ENCODE measurements around the gene SUGCT.

Gene SUGCT

DNA sequence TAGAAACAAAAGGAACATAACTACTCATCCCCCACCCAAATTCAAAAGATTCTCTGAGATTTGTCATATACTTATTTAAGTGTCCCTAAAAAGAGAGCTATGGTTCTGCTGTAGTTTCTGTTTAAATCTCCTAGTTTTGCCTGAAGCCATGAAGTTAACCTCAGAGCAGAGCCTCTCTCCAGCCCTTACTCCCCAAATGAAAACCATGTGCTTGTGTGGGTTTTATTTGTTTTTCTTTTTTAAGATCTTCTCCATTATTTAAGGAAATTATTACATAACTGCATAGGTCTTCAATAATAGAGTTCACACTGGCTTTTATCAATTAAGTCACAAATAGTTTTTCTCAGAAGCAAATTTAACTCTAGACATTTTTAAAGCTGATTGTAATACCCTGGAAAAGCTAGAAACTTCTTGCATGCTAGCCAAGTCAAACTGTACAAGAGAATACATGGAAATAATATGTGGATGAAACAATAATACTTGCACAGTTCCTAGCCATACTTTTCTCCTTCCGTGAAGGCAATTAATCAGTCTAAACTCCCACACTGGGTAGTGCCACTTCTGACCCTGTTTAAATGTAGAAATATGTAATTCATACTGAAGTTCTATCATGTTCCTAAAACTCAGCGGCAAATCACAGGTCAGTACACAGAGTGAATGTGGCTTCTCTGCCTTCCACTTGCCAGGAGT is 579.7 kb downstream of the SUGCT start:
- TF ChIP-seq TAF1 (IDR thresholded peaks at IDR 0.05; ENCODE audit: low read depth): no peak
- TF ChIP-seq EP300 (IDR thresholded peaks at IDR 0.05; ENCODE audit: borderline replicate concordance): no peak
- TF ChIP-seq TCF12 (IDR thresholded peaks at IDR 0.05; ENCODE audit: low read depth): no peak
- no peak for TF ChIP-seq EGR1 (IDR thresholded peaks at IDR 0.05)
- TF ChIP-seq, protein P1, sequence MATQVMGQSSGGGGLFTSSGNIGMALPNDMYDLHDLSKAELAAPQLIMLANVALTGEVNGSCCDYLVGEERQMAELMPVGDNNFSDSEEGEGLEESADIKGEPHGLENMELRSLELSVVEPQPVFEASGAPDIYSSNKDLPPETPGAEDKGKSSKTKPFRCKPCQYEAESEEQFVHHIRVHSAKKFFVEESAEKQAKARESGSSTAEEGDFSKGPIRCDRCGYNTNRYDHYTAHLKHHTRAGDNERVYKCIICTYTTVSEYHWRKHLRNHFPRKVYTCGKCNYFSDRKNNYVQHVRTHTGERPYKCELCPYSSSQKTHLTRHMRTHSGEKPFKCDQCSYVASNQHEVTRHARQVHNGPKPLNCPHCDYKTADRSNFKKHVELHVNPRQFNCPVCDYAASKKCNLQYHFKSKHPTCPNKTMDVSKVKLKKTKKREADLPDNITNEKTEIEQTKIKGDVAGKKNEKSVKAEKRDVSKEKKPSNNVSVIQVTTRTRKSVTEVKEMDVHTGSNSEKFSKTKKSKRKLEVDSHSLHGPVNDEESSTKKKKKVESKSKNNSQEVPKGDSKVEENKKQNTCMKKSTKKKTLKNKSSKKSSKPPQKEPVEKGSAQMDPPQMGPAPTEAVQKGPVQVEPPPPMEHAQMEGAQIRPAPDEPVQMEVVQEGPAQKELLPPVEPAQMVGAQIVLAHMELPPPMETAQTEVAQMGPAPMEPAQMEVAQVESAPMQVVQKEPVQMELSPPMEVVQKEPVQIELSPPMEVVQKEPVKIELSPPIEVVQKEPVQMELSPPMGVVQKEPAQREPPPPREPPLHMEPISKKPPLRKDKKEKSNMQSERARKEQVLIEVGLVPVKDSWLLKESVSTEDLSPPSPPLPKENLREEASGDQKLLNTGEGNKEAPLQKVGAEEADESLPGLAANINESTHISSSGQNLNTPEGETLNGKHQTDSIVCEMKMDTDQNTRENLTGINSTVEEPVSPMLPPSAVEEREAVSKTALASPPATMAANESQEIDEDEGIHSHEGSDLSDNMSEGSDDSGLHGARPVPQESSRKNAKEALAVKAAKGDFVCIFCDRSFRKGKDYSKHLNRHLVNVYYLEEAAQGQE (IDR thresholded peaks at IDR 0.05; ENCODE audit: low read depth): no peak

DNA sequence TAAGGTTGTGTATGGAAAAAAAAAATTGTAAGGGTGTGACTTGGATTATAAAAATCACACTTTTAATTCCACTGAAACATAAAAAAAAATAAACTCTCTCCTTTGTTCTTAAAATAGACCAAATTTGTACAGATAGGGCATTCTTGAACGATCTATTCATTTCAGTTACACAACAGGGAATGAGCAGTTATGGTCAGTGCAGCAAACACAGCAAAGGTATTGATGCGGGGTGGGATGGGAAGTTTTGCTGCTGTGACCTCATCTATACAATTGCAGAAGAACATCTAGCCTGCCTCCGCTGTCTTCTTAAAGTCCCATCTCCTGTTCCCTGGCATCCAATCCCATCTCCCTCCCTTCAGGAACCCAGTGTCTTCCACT is 580.2 kb downstream of the SUGCT start:
- TF ChIP-seq TCF12 (IDR thresholded peaks at IDR 0.05; ENCODE audit: low read depth) (no peak), YY1 (IDR thresholded peaks at IDR 0.05; ENCODE audit: low read depth) (no peak), FOXM1 (IDR thresholded peaks at IDR 0.05; ENCODE audit: borderline replicate concordance, low read depth) (no peak), NFIC (IDR thresholded peaks at IDR 0.05) (no peak), CEBPB (IDR thresholded peaks at IDR 0.05) (no peak), RAD21 (IDR thresholded peaks at IDR 0.05; ENCODE audit: low read depth) (no peak), EGR1 (IDR thresholded peaks at IDR 0.05) (no peak), CREB1 (IDR thresholded peaks at IDR 0.05; ENCODE audit: low read depth) (no peak), TAF1 (IDR thresholded peaks at IDR 0.05; ENCODE audit: low read depth) (no peak), EP300 (IDR thresholded peaks at IDR 0.05; ENCODE audit: borderline replicate concordance) (no peak), ZBTB7A (IDR thresholded peaks at IDR 0.05; ENCODE audit: low read depth) (no peak)
- TF ChIP-seq, protein P2, sequence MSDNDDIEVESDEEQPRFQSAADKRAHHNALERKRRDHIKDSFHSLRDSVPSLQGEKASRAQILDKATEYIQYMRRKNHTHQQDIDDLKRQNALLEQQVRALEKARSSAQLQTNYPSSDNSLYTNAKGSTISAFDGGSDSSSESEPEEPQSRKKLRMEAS (IDR thresholded peaks at IDR 0.05): no peak
- TF ChIP-seq, protein P1 (IDR thresholded peaks at IDR 0.05; ENCODE audit: low read depth): no peak
- TF ChIP-seq, protein P3, sequence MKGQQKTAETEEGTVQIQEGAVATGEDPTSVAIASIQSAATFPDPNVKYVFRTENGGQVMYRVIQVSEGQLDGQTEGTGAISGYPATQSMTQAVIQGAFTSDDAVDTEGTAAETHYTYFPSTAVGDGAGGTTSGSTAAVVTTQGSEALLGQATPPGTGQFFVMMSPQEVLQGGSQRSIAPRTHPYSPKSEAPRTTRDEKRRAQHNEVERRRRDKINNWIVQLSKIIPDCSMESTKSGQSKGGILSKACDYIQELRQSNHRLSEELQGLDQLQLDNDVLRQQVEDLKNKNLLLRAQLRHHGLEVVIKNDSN (IDR thresholded peaks at IDR 0.05): no peak

DNA sequence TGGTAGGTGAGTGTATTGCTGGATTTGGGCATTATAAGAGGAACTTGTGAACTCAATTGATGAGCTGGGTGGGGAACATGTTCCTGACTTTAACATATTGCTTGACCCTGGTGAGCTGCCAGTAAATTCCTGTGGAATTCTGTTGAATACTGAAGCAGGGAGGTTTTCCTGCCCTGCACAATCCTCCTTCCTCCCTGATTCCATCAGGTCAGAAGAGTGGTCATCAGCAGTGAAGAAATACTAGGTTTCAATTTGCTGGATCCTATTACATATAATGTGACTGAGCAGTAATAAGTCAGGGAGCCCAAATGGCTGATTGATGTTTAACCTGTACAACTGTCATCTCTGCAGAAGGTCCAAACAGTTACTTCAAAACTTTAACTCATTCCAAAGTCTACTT is 581.2 kb downstream of the SUGCT start:
- TF ChIP-seq TCF12 (IDR thresholded peaks at IDR 0.05; ENCODE audit: low read depth) (no peak), EGR1 (IDR thresholded peaks at IDR 0.05) (no peak), EP300 (IDR thresholded peaks at IDR 0.05; ENCODE audit: borderline replicate concordance) (no peak), RAD21 (IDR thresholded peaks at IDR 0.05; ENCODE audit: low read depth) (no peak), TEAD4 (IDR thresholded peaks at IDR 0.05) (no peak), TAF1 (IDR thresholded peaks at IDR 0.05; ENCODE audit: low read depth) (no peak), ZBTB7A (IDR thresholded peaks at IDR 0.05; ENCODE audit: low read depth) (no peak), CEBPB (IDR thresholded peaks at IDR 0.05) (no peak)
- TF ChIP-seq, protein P3 (IDR thresholded peaks at IDR 0.05): no peak
- TF ChIP-seq, protein P1 (IDR thresholded peaks at IDR 0.05; ENCODE audit: low read depth): no peak

DNA sequence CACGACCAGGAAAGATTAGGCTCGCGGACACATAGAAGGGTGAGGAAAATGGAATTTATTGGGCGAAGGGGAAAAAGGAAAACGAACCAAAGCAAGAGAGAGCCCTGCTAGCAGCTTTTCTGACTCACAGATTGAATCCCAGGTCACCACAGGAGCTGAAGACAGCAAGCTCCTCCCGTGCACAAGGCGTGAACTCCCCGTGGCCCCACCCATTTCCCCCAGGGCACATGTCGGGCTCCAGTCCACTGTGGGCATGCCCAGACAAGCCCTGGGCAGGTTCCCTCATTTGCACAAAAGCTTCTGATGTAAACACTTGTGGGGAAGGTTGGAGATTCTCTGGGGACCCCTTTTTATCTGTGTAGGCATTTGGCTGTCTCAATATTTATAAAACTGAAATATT is 582.4 kb downstream of the SUGCT start:
- TF ChIP-seq, protein P1 (IDR thresholded peaks at IDR 0.05; ENCODE audit: low read depth): no peak
- no peak for TF ChIP-seq CREB1 (IDR thresholded peaks at IDR 0.05; ENCODE audit: low read depth)
- TF ChIP-seq CEBPB (IDR thresholded peaks at IDR 0.05): no peak
- TF ChIP-seq, protein P2 (IDR thresholded peaks at IDR 0.05): no peak
- TF ChIP-seq TAF1 (IDR thresholded peaks at IDR 0.05; ENCODE audit: low read depth): no peak
- no peak for TF ChIP-seq EGR1 (IDR thresholded peaks at IDR 0.05)
- TF ChIP-seq FOXM1 (IDR thresholded peaks at IDR 0.05; ENCODE audit: borderline replicate concordance, low read depth): no peak
- no peak for TF ChIP-seq EP300 (IDR thresholded peaks at IDR 0.05; ENCODE audit: borderline replicate concordance)
- TF ChIP-seq, protein P3 (IDR thresholded peaks at IDR 0.05): no peak
- TF ChIP-seq YY1 (IDR thresholded peaks at IDR 0.05; ENCODE audit: low read depth): no peak
- TF ChIP-seq ZBTB7A (IDR thresholded peaks at IDR 0.05; ENCODE audit: low read depth): no peak
- TF ChIP-seq TCF12 (IDR thresholded peaks at IDR 0.05; ENCODE audit: low read depth): no peak
- no peak for TF ChIP-seq NFIC (IDR thresholded peaks at IDR 0.05)
- no peak for TF ChIP-seq RAD21 (IDR thresholded peaks at IDR 0.05; ENCODE audit: low read depth)
- no peak for TF ChIP-seq TEAD4 (IDR thresholded peaks at IDR 0.05)

Measured in Ishikawa (cell line).